Caco-2 (cell line): ENCODE results near the gene ADCY1. TPM values are rescaled to one million over a fixed set of nuclear protein-coding genes. Genes with fewer than 3 reads are reported as not detected.

Experiments
- BruUV-seq: library from RNA; stranded (reverse); fragments of 400-500 nt; replicated peaks from 2 replicates; lab custom pipeline; 2021; lab: Mats Ljungman, UMichigan
- CTCF ChIA-PET: fragments of 300-600 bp; sonication (Branson Sonifier 250); formaldehyde crosslinking; loops from one replicate; lab custom pipeline; 2022; ENCODE audit warnings: antibody characterized with exemption; lab: Charles Lee
- POLR2A ChIA-PET: fragments of 300-600 bp; sonication (Branson Sonifier 250); formaldehyde crosslinking; loops from one replicate; lab custom pipeline; 2022; ENCODE audit warnings: antibody characterized with exemption; lab: Charles Lee
- DNase-seq, 2 experiments: peaks; one replicate each; pipeline versions ENCODE4 v3.0.0 to v3.0.0-alpha.2; 2020 to 2022
- H3K27me3 ChIP-seq: replicated peaks from 2 replicates; pipeline ENCODE4 v1.6.0; 2011; ENCODE audit warnings: low read length; ENCODE audit not compliant: control insufficient read depth, insufficient read depth
- H3K36me3 ChIP-seq: 2 replicates; pipeline ENCODE4 v1.5.1; 2011; ENCODE audit warnings: low read length; ENCODE audit not compliant: control insufficient read depth, insufficient read depth
- H3K4me1 ChIP-seq: fragments of 250-450 bp; sonication (Bioruptor Pico); 2 replicates; pipeline ENCODE4 v1.5.1; 2020; ENCODE audit warnings: mild to moderate bottlenecking
- H3K4me3 ChIP-seq: 2 replicates; pipeline ENCODE4 v1.5.1; 2011; ENCODE audit warnings: low read depth, mild to moderate bottlenecking, control low read depth, low read length
- H3K9me3 ChIP-seq: fragments of 250-450 bp; sonication (Bioruptor Pico); 2 replicates; pipeline ENCODE4 v1.5.1; 2020; ENCODE audit warnings: mild to moderate bottlenecking, moderate library complexity
- H3K27ac Mint-ChIP-seq: one replicate; pipeline ENCODE4 v1.8.0; 2022; ENCODE audit warnings: mixed read lengths; ENCODE audit not compliant: unreplicated experiment
- H3K27me3 Mint-ChIP-seq: one replicate; pipeline ENCODE4 v1.8.0; 2022; ENCODE audit warnings: mixed read lengths; ENCODE audit not compliant: insufficient read depth, unreplicated experiment
- H3K36me3 Mint-ChIP-seq: one replicate; pipeline ENCODE4 v1.8.0; 2022; ENCODE audit warnings: mild to moderate bottlenecking, mixed read lengths; ENCODE audit not compliant: insufficient read depth, unreplicated experiment
- H3K4me1 Mint-ChIP-seq: one replicate; pipeline ENCODE4 v1.8.0; 2022; ENCODE audit warnings: low read depth, mixed read lengths; ENCODE audit not compliant: unreplicated experiment
- H3K4me3 Mint-ChIP-seq: one replicate; pipeline ENCODE4 v1.8.0; 2022; ENCODE audit warnings: mild to moderate bottlenecking, moderate library complexity, mixed read lengths; ENCODE audit not compliant: unreplicated experiment
- H3K9me3 Mint-ChIP-seq: one replicate; pipeline ENCODE4 v1.8.0; 2022; ENCODE audit warnings: mixed read lengths; ENCODE audit not compliant: unreplicated experiment
- intact Hi-C: fragments of 100-400 bp; cut with micrococcal nuclease; formaldehyde crosslinking; loops from one replicate; pipeline ENCODE4 v1.10.0; 2022; ENCODE audit not compliant: unreplicated experiment
- total RNA-seq: library from RNA; stranded (reverse); gene quantifications from 2 replicates; pipeline ENCODE4 v1.2.3, GENCODE V29; 2022
- TF ChIP-seq, protein P1 (sequence below), 2 experiments: fragments of 200-600 bp in 1 of 2; IDR thresholded peaks; 1 replicate in 1 of 2; 2 replicates in 1 of 2; pipeline versions ENCODE4 v1.5.1 to v1.8.0; 2011 to 2022; ENCODE audit warnings: antibody characterized with exemption in 1 of 2, control low read depth in 1 of 2, inconsistent platforms in 1 of 2, low read depth in 1 of 2, low read length in 1 of 2, mild to moderate bottlenecking in 1 of 2, moderate library complexity in 1 of 2; ENCODE audit not compliant: insufficient read depth in 1 of 2, severe bottlenecking in 1 of 2, unreplicated experiment in 1 of 2

ADCY1 gene
- total RNA-seq, 1 experiment from 2014 or later: 2.9 TPM

DNA sequence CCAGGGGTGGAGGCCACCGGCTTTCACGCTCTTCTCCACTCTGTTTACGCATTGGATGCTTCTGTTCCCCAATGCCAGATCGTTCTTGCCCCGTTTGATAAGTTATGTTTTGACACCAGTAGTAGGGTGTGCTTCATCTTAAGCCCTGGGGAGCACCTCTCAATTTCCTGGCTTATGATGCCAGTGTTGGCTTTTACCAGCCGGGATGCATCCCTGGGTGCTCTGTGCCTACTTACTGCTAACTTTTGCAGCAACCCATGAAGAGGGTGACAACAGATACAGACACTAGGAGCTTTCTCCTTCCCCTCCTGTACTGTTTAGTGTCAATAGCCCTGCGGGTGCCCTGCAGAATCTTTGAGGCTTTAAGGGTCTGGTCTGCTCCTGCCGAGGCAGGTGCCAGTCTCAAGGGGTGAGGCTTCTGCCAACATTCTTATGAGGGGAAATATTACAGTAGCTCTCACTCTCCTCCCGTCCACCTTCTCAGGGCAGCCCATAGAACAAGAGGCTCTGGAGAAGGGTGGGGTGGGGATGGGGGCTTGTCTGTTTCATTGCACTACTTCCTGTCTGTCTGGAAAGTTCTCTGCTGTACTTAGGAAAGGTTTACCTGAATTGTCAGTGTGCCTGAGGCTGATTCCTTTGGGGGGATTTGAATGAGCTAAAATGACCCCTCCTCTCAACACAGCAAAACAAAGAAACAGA lies 23.3 kb downstream of the ADCY1 start:
- Histone ChIP-seq H3K4me1 (no peaks in the 10 kb centered on the region), H3K9me3 (no peaks in the 10 kb centered on the region), H3K27me3 (no peaks in the 10 kb centered on the region; the same call in 1 of the 2 replicates), H3K4me3 (no peak overlapping the region), H3K36me3 (no peaks in the 10 kb centered on the region)
- CTCF ChIA-PET: no interaction called here
- intact Hi-C loops: loop anchor here (10.0 kb wide), 1 partner anchor 257 kb away; no protein-coding TSS in a partner anchor
- no peak overlapping the region for H3K4me3 Mint-ChIP-seq
- no peaks in the 10 kb centered on the region for H3K36me3 Mint-ChIP-seq
- no peak overlapping the region for H3K27ac Mint-ChIP-seq
- H3K4me1 Mint-ChIP-seq: no peaks in the 10 kb centered on the region
- DNase-seq: no peak
- no peaks in the 10 kb centered on the region for H3K9me3 Mint-ChIP-seq
- H3K27me3 Mint-ChIP-seq: peaks cover 13% of the 10 kb centered on the region
- no TSS peak for BruUV-seq
- POLR2A ChIA-PET: no interaction called here
- TF ChIP-seq, protein P1, sequence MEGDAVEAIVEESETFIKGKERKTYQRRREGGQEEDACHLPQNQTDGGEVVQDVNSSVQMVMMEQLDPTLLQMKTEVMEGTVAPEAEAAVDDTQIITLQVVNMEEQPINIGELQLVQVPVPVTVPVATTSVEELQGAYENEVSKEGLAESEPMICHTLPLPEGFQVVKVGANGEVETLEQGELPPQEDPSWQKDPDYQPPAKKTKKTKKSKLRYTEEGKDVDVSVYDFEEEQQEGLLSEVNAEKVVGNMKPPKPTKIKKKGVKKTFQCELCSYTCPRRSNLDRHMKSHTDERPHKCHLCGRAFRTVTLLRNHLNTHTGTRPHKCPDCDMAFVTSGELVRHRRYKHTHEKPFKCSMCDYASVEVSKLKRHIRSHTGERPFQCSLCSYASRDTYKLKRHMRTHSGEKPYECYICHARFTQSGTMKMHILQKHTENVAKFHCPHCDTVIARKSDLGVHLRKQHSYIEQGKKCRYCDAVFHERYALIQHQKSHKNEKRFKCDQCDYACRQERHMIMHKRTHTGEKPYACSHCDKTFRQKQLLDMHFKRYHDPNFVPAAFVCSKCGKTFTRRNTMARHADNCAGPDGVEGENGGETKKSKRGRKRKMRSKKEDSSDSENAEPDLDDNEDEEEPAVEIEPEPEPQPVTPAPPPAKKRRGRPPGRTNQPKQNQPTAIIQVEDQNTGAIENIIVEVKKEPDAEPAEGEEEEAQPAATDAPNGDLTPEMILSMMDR (IDR thresholded peaks at IDR 0.05; ENCODE audit: insufficient read depth in 1 of 2, low read depth in 1 of 2, low read length in 1 of 2, severe bottlenecking in 1 of 2, unreplicated experiment in 1 of 2): no peak

DNA sequence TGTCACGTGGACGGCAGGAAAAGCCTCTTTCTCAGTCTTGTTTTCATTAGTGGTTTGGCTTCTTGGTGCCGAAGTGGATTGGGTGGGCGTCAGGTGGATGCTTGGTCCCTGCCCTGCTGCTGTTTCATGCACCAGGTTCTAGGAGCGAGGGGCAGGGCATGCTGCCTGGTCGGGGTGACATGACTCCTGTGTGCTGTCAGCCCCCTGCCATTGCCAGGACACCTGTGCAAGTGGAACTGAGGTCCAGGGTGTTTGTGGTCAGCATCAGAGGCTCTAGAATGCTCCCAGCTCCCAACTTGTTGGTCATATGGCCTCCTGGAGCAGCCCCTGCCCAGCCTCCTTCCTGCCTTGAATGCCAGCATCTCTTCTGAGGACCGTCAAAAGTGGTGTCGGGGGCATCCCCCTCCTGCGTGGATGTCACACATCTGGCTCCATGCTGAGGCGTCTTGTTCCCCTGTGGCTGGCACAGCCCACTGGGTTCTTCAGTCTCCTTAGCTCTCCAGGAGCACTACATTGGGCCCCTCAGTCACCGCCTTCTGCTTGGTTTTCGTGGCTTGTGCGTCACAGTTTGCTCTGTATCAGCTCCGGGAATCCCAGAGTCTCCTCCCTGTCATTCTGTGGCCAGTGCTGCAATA lies 24.8 kb downstream of the ADCY1 start:
- Mint-ChIP-seq H3K27me3 (peaks cover 13% of the 10 kb centered on the region), H3K27ac (no peak overlapping the region), H3K4me1 (no peaks in the 10 kb centered on the region), H3K9me3 (no peaks in the 10 kb centered on the region), H3K4me3 (no peak overlapping the region), H3K36me3 (no peaks in the 10 kb centered on the region)
- ChIA-PET POLR2A (no interaction called here), CTCF (no interaction called here)
- Histone ChIP-seq H3K4me3 (no peak overlapping the region), H3K27me3 (no peaks in the 10 kb centered on the region; the same call in 1 of the 2 replicates), H3K36me3 (no peaks in the 10 kb centered on the region), H3K9me3 (no peaks in the 10 kb centered on the region; the same call in 1 of the 2 replicates), H3K4me1 (no peaks in the 10 kb centered on the region)
- DNase-seq: no peak
- TF ChIP-seq, protein P1 (IDR thresholded peaks at IDR 0.05; ENCODE audit: insufficient read depth in 1 of 2, low read depth in 1 of 2, low read length in 1 of 2, severe bottlenecking in 1 of 2, unreplicated experiment in 1 of 2): no peak
- intact Hi-C loops: loop anchor here (10.0 kb wide), 1 partner anchor 256 kb away; no protein-coding TSS in a partner anchor
- no TSS peak for BruUV-seq

GRCh38 chr7:45599851-45600706 lies 25.9 kb downstream of the ADCY1 start:
- ChIA-PET POLR2A (no interaction called here), CTCF (no interaction called here)
- Histone ChIP-seq H3K36me3 (no peaks in the 10 kb centered on the region), H3K9me3 (peaks cover 7% of the 10 kb centered on the region; the same call in 1 of the 2 replicates), H3K27me3 (no peaks in the 10 kb centered on the region; the same call in 1 of the 2 replicates), H3K4me3 (no peak overlapping the region), H3K4me1 (no peaks in the 10 kb centered on the region)
- BruUV-seq: no TSS peak
- no peak for DNase-seq
- no peak overlapping the region for H3K27ac Mint-ChIP-seq
- no peak overlapping the region for H3K4me3 Mint-ChIP-seq
- no peaks in the 10 kb centered on the region for H3K36me3 Mint-ChIP-seq
- TF ChIP-seq, protein P1 (IDR thresholded peaks at IDR 0.05; ENCODE audit: insufficient read depth in 1 of 2, low read depth in 1 of 2, low read length in 1 of 2, severe bottlenecking in 1 of 2, unreplicated experiment in 1 of 2): no peak
- H3K4me1 Mint-ChIP-seq: no peaks in the 10 kb centered on the region
- intact Hi-C loops: loop anchor here (10.0 kb wide), 1 partner anchor 255 kb away; no protein-coding TSS in a partner anchor
- peaks cover 4% of the 10 kb centered on the region for H3K9me3 Mint-ChIP-seq
- peaks cover 12% of the 10 kb centered on the region for H3K27me3 Mint-ChIP-seq
